ENCODE data around the gene REM2.

The REM2 gene

GRCh38 chr14:22875748-22876319, 7.2 kb upstream of the REM2 start:
- H3K4me3 ChIP-seq (ENCODE audit: insufficient read depth, low read depth, low read length) = no peak overlapping the region
- no peak overlapping the region for H3K27ac ChIP-seq (ENCODE audit: insufficient read depth, low read depth, low read length, poor library complexity, severe bottlenecking)
- peaks cover 2% of the 10 kb centered on the region for H3K4me1 ChIP-seq (ENCODE audit: control insufficient read depth, insufficient read depth, low read length)
- H3K9me3 ChIP-seq (ENCODE audit: control insufficient read depth, low read length) = no peaks in the 10 kb centered on the region
- 95 to 96% methylated on average over 20 of the region's 20 CpGs for WGBS, 2 experiments
- no peaks in the 10 kb centered on the region for H3K36me3 ChIP-seq (ENCODE audit: control insufficient read depth, insufficient read depth, low read length)
- H3K27me3 ChIP-seq (ENCODE audit: control insufficient read depth, insufficient read depth, low read length, poor library complexity, severe bottlenecking) = no peaks in the 10 kb centered on the region

- no peaks in the 10 kb centered on the region for H3K36me3 ChIP-seq (ENCODE audit: control insufficient read depth, insufficient read depth, low read length)
- H3K4me3 ChIP-seq (ENCODE audit: insufficient read depth, low read depth, low read length) = no peak overlapping the region
Measured at GRCh38 chr14:22877000-22877501, 6.0 kb upstream of the REM2 start.

GRCh38 chr14:22878271-22879246, 4.5 kb upstream of the REM2 start:
- Histone ChIP-seq H3K27me3 (ENCODE audit: control insufficient read depth, insufficient read depth, low read length, poor library complexity, severe bottlenecking) (no peaks in the 10 kb centered on the region), H3K36me3 (ENCODE audit: control insufficient read depth, insufficient read depth, low read length) (no peaks in the 10 kb centered on the region), H3K27ac (ENCODE audit: insufficient read depth, low read depth, low read length, poor library complexity, severe bottlenecking) (no peak overlapping the region), H3K4me1 (ENCODE audit: control insufficient read depth, insufficient read depth, low read length) (peaks cover 17% of the 10 kb centered on the region), H3K9me3 (ENCODE audit: control insufficient read depth, low read length) (no peaks in the 10 kb centered on the region), H3K4me3 (ENCODE audit: insufficient read depth, low read depth, low read length) (no peak overlapping the region)
- 85 to 91% methylated on average over 8 of the region's 8 CpGs for WGBS, 2 experiments

More at GRCh38 chr14:22877000-22877501, 6.0 kb upstream of the REM2 start:
- Histone ChIP-seq H3K27ac (ENCODE audit: insufficient read depth, low read depth, low read length, poor library complexity, severe bottlenecking) (no peak overlapping the region), H3K27me3 (ENCODE audit: control insufficient read depth, insufficient read depth, low read length, poor library complexity, severe bottlenecking) (no peaks in the 10 kb centered on the region), H3K9me3 (ENCODE audit: control insufficient read depth, low read length) (no peaks in the 10 kb centered on the region), H3K4me1 (ENCODE audit: control insufficient read depth, insufficient read depth, low read length) (peaks cover 4% of the 10 kb centered on the region)
- 94 to 96% methylated on average over 22 of the region's 22 CpGs for WGBS, 2 experiments

- Histone ChIP-seq H3K36me3 (ENCODE audit: control insufficient read depth, insufficient read depth, low read length) (no peaks in the 10 kb centered on the region), H3K4me3 (ENCODE audit: insufficient read depth, low read depth, low read length) (no peak overlapping the region), H3K9me3 (ENCODE audit: control insufficient read depth, low read length) (no peaks in the 10 kb centered on the region), H3K4me1 (ENCODE audit: control insufficient read depth, insufficient read depth, low read length) (peaks cover 33% of the 10 kb centered on the region), H3K27me3 (ENCODE audit: control insufficient read depth, insufficient read depth, low read length, poor library complexity, severe bottlenecking) (peaks cover 22% of the 10 kb centered on the region), H3K27ac (ENCODE audit: insufficient read depth, low read depth, low read length, poor library complexity, severe bottlenecking) (no peak overlapping the region)
- 71 to 73% methylated on average over 7 of the region's 7 CpGs for WGBS, 2 experiments
Measured at GRCh38 chr14:22882064-22882463, 958 bp upstream of the REM2 start.

DNA sequence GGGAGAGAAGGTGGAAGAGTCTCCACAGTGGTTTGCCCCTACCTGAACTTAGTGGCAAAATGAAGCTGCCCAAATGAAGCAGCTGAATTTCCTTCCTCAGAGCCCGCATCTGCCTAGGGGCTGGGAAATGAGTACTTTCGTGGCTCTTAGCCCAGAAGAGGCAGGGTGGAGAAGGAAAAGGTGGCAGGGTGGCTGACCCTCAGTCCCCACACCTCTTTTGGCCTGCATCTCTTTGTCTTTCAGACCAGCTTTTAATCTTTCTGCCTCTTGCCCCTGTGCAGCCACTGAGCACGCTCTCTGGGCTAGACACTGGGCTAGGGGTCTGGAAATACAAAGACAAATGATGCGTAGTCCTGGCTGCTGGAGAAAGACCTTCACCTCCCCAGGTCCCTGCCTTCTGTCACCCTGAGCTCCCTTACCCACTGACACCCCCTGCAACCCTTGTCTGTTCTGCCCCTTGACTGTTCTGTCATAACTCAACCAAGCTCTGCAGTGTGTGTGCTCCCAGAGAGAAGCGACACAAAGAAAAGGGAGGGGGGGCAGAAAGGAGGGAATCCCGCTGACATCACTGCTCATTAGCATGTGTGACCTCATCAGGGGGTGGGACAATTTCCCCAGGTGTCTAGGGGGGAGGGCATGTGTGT, 371 bp upstream of the REM2 start:
- Histone ChIP-seq H3K4me1 (ENCODE audit: control insufficient read depth, insufficient read depth, low read length) (peaks cover 33% of the 10 kb centered on the region), H3K9me3 (ENCODE audit: control insufficient read depth, low read length) (no peaks in the 10 kb centered on the region), H3K4me3 (ENCODE audit: insufficient read depth, low read depth, low read length) (no peak overlapping the region), H3K27ac (ENCODE audit: insufficient read depth, low read depth, low read length, poor library complexity, severe bottlenecking) (peak overlapping the region; percentile 56), H3K36me3 (ENCODE audit: control insufficient read depth, insufficient read depth, low read length) (no peaks in the 10 kb centered on the region), H3K27me3 (ENCODE audit: control insufficient read depth, insufficient read depth, low read length, poor library complexity, severe bottlenecking) (peaks cover 22% of the 10 kb centered on the region)
- 41 to 42% methylated on average over 6 of the region's 6 CpGs for WGBS, 2 experiments

GRCh38 chr14:22884076-22884737, 1.2 kb downstream of the REM2 start:
- 83% methylated on average over 7 of the region's 7 CpGs for WGBS, 2 experiments
- Histone ChIP-seq H3K4me1 (ENCODE audit: control insufficient read depth, insufficient read depth, low read length) (peaks cover 38% of the 10 kb centered on the region), H3K27ac (ENCODE audit: insufficient read depth, low read depth, low read length, poor library complexity, severe bottlenecking) (peak overlapping the region; percentile 41), H3K36me3 (ENCODE audit: control insufficient read depth, insufficient read depth, low read length) (no peaks in the 10 kb centered on the region), H3K27me3 (ENCODE audit: control insufficient read depth, insufficient read depth, low read length, poor library complexity, severe bottlenecking) (peaks cover 22% of the 10 kb centered on the region), H3K9me3 (ENCODE audit: control insufficient read depth, low read length) (no peaks in the 10 kb centered on the region), H3K4me3 (ENCODE audit: insufficient read depth, low read depth, low read length) (no peak overlapping the region)

- 91 to 94% methylated on average over 11 of the region's 11 CpGs for WGBS, 2 experiments
- Histone ChIP-seq H3K27me3 (ENCODE audit: control insufficient read depth, insufficient read depth, low read length, poor library complexity, severe bottlenecking) (peaks cover 22% of the 10 kb centered on the region), H3K4me3 (ENCODE audit: insufficient read depth, low read depth, low read length) (no peak overlapping the region), H3K9me3 (ENCODE audit: control insufficient read depth, low read length) (no peaks in the 10 kb centered on the region), H3K36me3 (ENCODE audit: control insufficient read depth, insufficient read depth, low read length) (no peaks in the 10 kb centered on the region), H3K27ac (ENCODE audit: insufficient read depth, low read depth, low read length, poor library complexity, severe bottlenecking) (no peak overlapping the region), H3K4me1 (ENCODE audit: control insufficient read depth, insufficient read depth, low read length) (peaks cover 38% of the 10 kb centered on the region)
Measured at GRCh38 chr14:22884738-22885523, 1.9 kb downstream of the REM2 start.

GRCh38 chr14:22885975-22886374, 3.0 kb downstream of the REM2 start:
- Histone ChIP-seq H3K27ac (ENCODE audit: insufficient read depth, low read depth, low read length, poor library complexity, severe bottlenecking) (no peak overlapping the region), H3K27me3 (ENCODE audit: control insufficient read depth, insufficient read depth, low read length, poor library complexity, severe bottlenecking) (peaks cover 22% of the 10 kb centered on the region), H3K36me3 (ENCODE audit: control insufficient read depth, insufficient read depth, low read length) (no peaks in the 10 kb centered on the region), H3K4me1 (ENCODE audit: control insufficient read depth, insufficient read depth, low read length) (peaks cover 38% of the 10 kb centered on the region), H3K9me3 (ENCODE audit: control insufficient read depth, low read length) (no peaks in the 10 kb centered on the region), H3K4me3 (ENCODE audit: insufficient read depth, low read depth, low read length) (peak overlapping the region; percentile 73)
- WGBS, 2 experiments = 90 to 92% methylated on average over 21 of the region's 21 CpGs

DNA sequence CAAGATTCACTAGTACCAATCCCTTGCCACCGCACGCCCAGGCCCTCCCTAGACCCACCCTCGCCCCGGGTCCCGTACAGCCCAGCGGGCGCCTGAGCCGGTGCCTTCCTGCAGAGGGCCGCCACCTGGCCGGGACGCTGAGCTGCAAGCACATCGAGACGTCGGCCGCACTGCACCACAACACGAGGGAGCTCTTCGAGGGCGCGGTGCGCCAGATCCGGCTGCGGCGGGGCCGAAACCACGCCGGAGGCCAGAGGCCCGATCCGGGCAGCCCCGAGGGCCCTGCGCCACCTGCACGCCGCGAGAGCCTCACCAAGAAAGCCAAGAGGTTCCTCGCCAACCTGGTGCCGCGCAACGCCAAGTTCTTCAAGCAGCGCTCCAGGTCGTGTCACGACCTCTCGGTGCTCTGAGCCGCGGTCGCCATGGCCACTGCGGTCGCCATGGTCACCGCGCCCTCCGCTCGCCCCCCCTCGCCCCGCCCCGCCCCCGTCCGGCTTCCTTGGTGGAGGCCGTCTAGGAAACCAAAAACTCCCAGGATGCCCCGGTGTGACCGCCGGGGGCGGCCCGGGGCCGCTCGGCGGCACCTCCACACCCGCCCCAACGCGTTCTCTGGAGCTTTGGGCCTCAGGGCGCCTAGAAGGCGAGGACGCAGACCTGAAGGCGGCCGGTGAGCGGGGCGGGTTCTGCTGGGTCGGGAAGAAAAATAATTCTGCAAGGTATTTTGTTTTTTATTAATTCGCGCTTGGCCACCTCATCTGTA, 3.7 kb downstream of the REM2 start:
- no peaks in the 10 kb centered on the region for H3K36me3 ChIP-seq (ENCODE audit: control insufficient read depth, insufficient read depth, low read length)
- H3K27ac ChIP-seq (ENCODE audit: insufficient read depth, low read depth, low read length, poor library complexity, severe bottlenecking) = peak overlapping the region; percentile 90
- no peaks in the 10 kb centered on the region for H3K9me3 ChIP-seq (ENCODE audit: control insufficient read depth, low read length)
- H3K4me1 ChIP-seq (ENCODE audit: control insufficient read depth, insufficient read depth, low read length) = peaks cover 38% of the 10 kb centered on the region
- H3K4me3 ChIP-seq (ENCODE audit: insufficient read depth, low read depth, low read length) = peak overlapping the region; percentile 73
- WGBS, 2 experiments = 3 to 4% methylated on average over 77 of the region's 77 CpGs
- peaks cover 22% of the 10 kb centered on the region for H3K27me3 ChIP-seq (ENCODE audit: control insufficient read depth, insufficient read depth, low read length, poor library complexity, severe bottlenecking)
